GM12878 (cell line): ENCODE measurements around the gene TRIM28. TPM values are rescaled to one million over a fixed set of nuclear protein-coding genes. Genes with fewer than 3 reads are reported as not detected.

Experiments
- ATAC-seq: fragments of 200-7000 bp; cut with Tn5 transposase; 3 replicates; pipeline ENCODE4 v1.9.1; 2020; ENCODE audit warnings: mild to moderate bottlenecking, moderate library complexity
- BruUV-seq: library from RNA; stranded (reverse); fragments of 400-500 nt; replicated peaks from 2 replicates; lab custom pipeline; 2021; lab: Mats Ljungman, UMichigan
- CTCF ChIA-PET: fragments of 300-600 bp; sonication (Branson Sonifier 250); formaldehyde crosslinking; extraction: SDS; loops from one replicate; lab custom pipeline; 2021; ENCODE audit warnings: inconsistent platforms; lab: Yijun Ruan, JAX
- POLR2A ChIA-PET: fragments of 350-600 bp; formaldehyde crosslinking; extraction: SDS; loops from one replicate; lab custom pipeline; 2021; ENCODE audit warnings: inconsistent platforms; lab: Charles Lee
- RAD21 ChIA-PET: fragments of 300-600 bp; sonication (Branson Sonifier 250); formaldehyde crosslinking; loops from one replicate; lab custom pipeline; 2023; ENCODE audit warnings: antibody characterized with exemption; ENCODE audit not compliant: unreplicated experiment; lab: Charles Lee
- SMC1A ChIA-PET: fragments of 300-600 bp; sonication (Branson Sonifier 250); formaldehyde crosslinking; loops from one replicate; lab custom pipeline; 2023; ENCODE audit not compliant: unreplicated experiment, uncharacterized antibody; lab: Charles Lee
- DNase-seq: peaks from one replicate; pipeline ENCODE4 v3.0.0-alpha.2; 2011; ENCODE audit warnings: low read depth, low spot score
- FAIRE-seq: peaks from 3 replicates; lab custom pipeline; 2011; peaks lifted over from hg19 to GRCh38; lab: Jason Lieb, UNC
- H2AFZ ChIP-seq: 2 replicates; pipeline ENCODE4 v1.6.0; 2011; ENCODE audit warnings: low read depth, low read length, control low read depth; ENCODE audit not compliant: control insufficient read depth
- H3K27ac ChIP-seq: 2 replicates; pipeline ENCODE4 v1.5.1; 2011; ENCODE audit warnings: control low read depth; ENCODE audit not compliant: control insufficient read depth, insufficient read depth
- H3K27me3 ChIP-seq, 2 experiments: replicated peaks in 1 of 2; 2 replicates each; pipeline versions ENCODE4 v1.6.0 to v1.6.1; 2011; ENCODE audit warnings: low read length in 1 of 2; ENCODE audit not compliant: control insufficient read depth in 2 of 2, insufficient read depth in 2 of 2
- H3K36me3 ChIP-seq, 2 experiments: 2 replicates each; pipeline ENCODE4 v1.5.1; 2011; ENCODE audit warnings: low read length in 1 of 2; ENCODE audit not compliant: control insufficient read depth in 2 of 2, insufficient read depth in 2 of 2
- H3K4me1 ChIP-seq: 2 replicates; pipeline ENCODE4 v1.6.1; 2011; ENCODE audit warnings: mild to moderate bottlenecking, low read length, moderate library complexity, mixed read lengths; ENCODE audit not compliant: control insufficient read depth, insufficient read depth
- H3K4me2 ChIP-seq: 2 replicates; pipeline ENCODE4 v1.6.0; 2011; ENCODE audit warnings: control low read depth; ENCODE audit not compliant: control insufficient read depth, insufficient read depth
- H3K4me3 ChIP-seq: fragments of 200-600 bp; sonication (generic); 2 replicates; pipeline ENCODE4 v1.5.1; 2016
- H3K79me2 ChIP-seq: 2 replicates; pipeline ENCODE4 v1.6.0; 2011; ENCODE audit warnings: low read length; ENCODE audit not compliant: control insufficient read depth, insufficient read depth
- H3K9ac ChIP-seq: 2 replicates; pipeline ENCODE4 v1.8.0; 2011; ENCODE audit warnings: low read length, control low read depth, mixed read lengths; ENCODE audit not compliant: control insufficient read depth, insufficient read depth
- H3K9me3 ChIP-seq: replicated peaks from 3 replicates; pipeline ENCODE4 v1.5.1; 2011; ENCODE audit warnings: mild to moderate bottlenecking, low read length; ENCODE audit not compliant: control insufficient read depth, insufficient read depth
- H4K20me1 ChIP-seq: 2 replicates; pipeline ENCODE4 v1.6.0; 2011; ENCODE audit not compliant: control insufficient read depth, insufficient read depth
- ESRRA ChIP-seq: IDR thresholded peaks from 2 replicates; pipeline ENCODE4 v1.6.1; 2012; ENCODE audit warnings: mild to moderate bottlenecking, low read length, improper control_type of control experiment
- GATAD2B ChIP-seq: fragments of 450-650 bp; conservative IDR thresholded peaks from 2 replicates; pipeline ENCODE4 v1.6.1; 2017; ENCODE audit warnings: low read depth, mild to moderate bottlenecking, moderate library complexity
- KDM1A ChIP-seq: fragments of 200-600 bp; sonication (generic); IDR thresholded peaks from 2 replicates; pipeline ENCODE4 v1.6.1; 2016; ENCODE audit warnings: borderline replicate concordance
- MEF2B ChIP-seq: fragments of 450-650 bp; IDR thresholded peaks from 2 replicates; pipeline ENCODE4 v1.6.1; 2018; ENCODE audit warnings: mild to moderate bottlenecking, moderate library complexity; ENCODE audit not compliant: partially characterized antibody, poor library complexity, severe bottlenecking
- PAX8 ChIP-seq: fragments of 450-650 bp; IDR thresholded peaks from 2 replicates; pipeline ENCODE4 v1.6.1; 2017; ENCODE audit warnings: mild to moderate bottlenecking, moderate library complexity
- POLR2A ChIP-seq: IDR thresholded peaks from 2 replicates; pipeline ENCODE4 v1.6.1; 2011; ENCODE audit warnings: low read depth, mild to moderate bottlenecking, low read length
- POLR2AphosphoS5 ChIP-seq: IDR thresholded peaks from 2 replicates; pipeline ENCODE4 v1.6.1; 2011; ENCODE audit warnings: mild to moderate bottlenecking, low read length, inconsistent platforms
- RAD21 ChIP-seq: IDR thresholded peaks from 2 replicates; pipeline ENCODE4 v1.6.1; 2011; ENCODE audit warnings: mild to moderate bottlenecking, low read depth, low read length, moderate library complexity; ENCODE audit not compliant: insufficient read depth
- STAT1 ChIP-seq: fragments of 450-650 bp; conservative IDR thresholded peaks from 2 replicates; pipeline ENCODE4 v1.6.1; 2014; ENCODE audit warnings: antibody characterized with exemption, mild to moderate bottlenecking
- WGBS: methylation state at CpG from one replicate; pipeline ENCODE4 v1.1.6; 2016; ENCODE audit warnings: low lambda C conversion rate; ENCODE audit not compliant: insufficient replicate concordance, insufficient coverage; ENCODE audit errors: missing lambda C conversion rate; 5-methylcytosine and 5-hydroxymethylcytosine counted together
- in situ Hi-C: fragments of 300-500 bp; cut with MboI; formaldehyde crosslinking; loops from 9 replicates; pipeline ENCODE4 v1.14.3; 2018; ENCODE audit warnings: mixed read lengths
- intact Hi-C: fragments of 100-400 bp; cut with micrococcal nuclease; formaldehyde crosslinking; loops from one replicate; pipeline ENCODE4 v1.14.2; 2022; ENCODE audit not compliant: unreplicated experiment
- polyA plus RNA-seq, 11 experiments: library from polyadenylated mRNA; depleted of rRNA in 4 of 11; unstranded in 6 of 11; stranded (reverse) in 5 of 11; fragments of >200 nt; fragmentation: Nextera tagmentation in 4 of 11; fragmentation: Illumina TruSeq in 1 of 11; extraction: Ambion mirVana in 4 of 11; extraction: Trizol in 1 of 11; gene quantifications; 1 replicate in 1 of 11; 2 replicates in 10 of 11; pipeline versions ENCODE4 v1.2.1 to v1.2.3, GENCODE V29; 2011 to 2016; ENCODE audit warnings: inconsistent platforms in 2 of 11, missing spikeins in 2 of 11, low read depth in 1 of 11
- total RNA-seq, 4 experiments: library from RNA; depleted of rRNA in 3 of 4; stranded (reverse); fragments of >200 nt in 3 of 4; fragmentation: Illumina TruSeq in 1 of 4; extraction: Trizol in 1 of 4; gene quantifications; 2 replicates each; pipeline versions ENCODE4 v1.2.1 to v1.2.3, GENCODE V29; 2013 to 2021
- TF ChIP-seq, protein P1 (sequence below): fragments of 450-650 bp; IDR thresholded peaks from 2 replicates; pipeline ENCODE4 v1.6.1; 2017; ENCODE audit warnings: mild to moderate bottlenecking, low read depth, inconsistent platforms; ENCODE audit not compliant: poor library complexity, severe bottlenecking

TRIM28 gene
- total and polyA plus RNA-seq, 10 of the 15 experiments (the other 5 are each of a cell fraction or from before 2014, with no cell fraction given) = 5.0 to 650 (median 296) TPM

GRCh38 chr19:58551123-58551497 lies 7.2 kb downstream of the TRIM28 start:
- Histone ChIP-seq H3K79me2 (peaks cover 43% of the 10 kb centered on the region), H3K27ac (no peak overlapping the region), H3K4me3 (no peak overlapping the region), H4K20me1 (peaks cover 6% of the 10 kb centered on the region), H3K4me2 (no peak overlapping the region), H3K36me3 (peaks cover 28 to 52% of the 10 kb centered on the region in 2 experiments; a peak in 3 of 4 replicates), H3K9me3 (no peaks in the 10 kb centered on the region), H2AFZ (no peak overlapping the region), H3K9ac (no peak overlapping the region), H3K4me1 (peaks cover 23% of the 10 kb centered on the region), H3K27me3 (no peaks in the 10 kb centered on the region)
- BruUV-seq = no TSS peak
- CTCF ChIA-PET = no interaction called here
- 79% methylated on average over 1 of the region's 1 CpG for WGBS
- ATAC-seq (no peak), FAIRE-seq (no peak), DNase-seq (no peak)
- intact Hi-C loops = no loop called here
- SMC1A ChIA-PET = no interaction called here
- TF ChIP-seq GATAD2B (no peak), RAD21 (no peak), ESRRA (no peak), POLR2A (peak; percentile 40; the same call in 1 of the 2 replicates), KDM1A (no peak), POLR2AphosphoS5 (peak; percentile 6; the same call in 1 of the 2 replicates), STAT1 (no peak), PAX8 (no peak), MEF2B (no peak)
- TF ChIP-seq, protein P1, sequence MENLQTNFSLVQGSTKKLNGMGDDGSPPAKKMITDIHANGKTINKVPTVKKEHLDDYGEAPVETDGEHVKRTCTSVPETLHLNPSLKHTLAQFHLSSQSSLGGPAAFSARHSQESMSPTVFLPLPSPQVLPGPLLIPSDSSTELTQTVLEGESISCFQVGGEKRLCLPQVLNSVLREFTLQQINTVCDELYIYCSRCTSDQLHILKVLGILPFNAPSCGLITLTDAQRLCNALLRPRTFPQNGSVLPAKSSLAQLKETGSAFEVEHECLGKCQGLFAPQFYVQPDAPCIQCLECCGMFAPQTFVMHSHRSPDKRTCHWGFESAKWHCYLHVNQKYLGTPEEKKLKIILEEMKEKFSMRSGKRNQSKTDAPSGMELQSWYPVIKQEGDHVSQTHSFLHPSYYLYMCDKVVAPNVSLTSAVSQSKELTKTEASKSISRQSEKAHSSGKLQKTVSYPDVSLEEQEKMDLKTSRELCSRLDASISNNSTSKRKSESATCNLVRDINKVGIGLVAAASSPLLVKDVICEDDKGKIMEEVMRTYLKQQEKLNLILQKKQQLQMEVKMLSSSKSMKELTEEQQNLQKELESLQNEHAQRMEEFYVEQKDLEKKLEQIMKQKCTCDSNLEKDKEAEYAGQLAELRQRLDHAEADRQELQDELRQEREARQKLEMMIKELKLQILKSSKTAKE = no peak
- POLR2A ChIA-PET = no interaction called here
- RAD21 ChIA-PET = no interaction called here
- in situ Hi-C loops = no loop called here
